WTC11 (cell line): ENCODE results near the gene SCN4B.

Experiments
- AFF4 ChIP-seq: sonication (generic); formaldehyde crosslinking; IDR thresholded peaks from 2 replicates; pipeline ENCODE4 v1.8.1; 2023; ENCODE audit warnings: mild to moderate bottlenecking, missing genetic modification reagents, borderline replicate concordance
- ATF3 ChIP-seq: sonication (generic); formaldehyde crosslinking; conservative IDR thresholded peaks from 2 replicates; pipeline ENCODE4 v1.8.1; 2022; ENCODE audit warnings: mild to moderate bottlenecking, missing genetic modification reagents
- CREM ChIP-seq: sonication (generic); formaldehyde crosslinking; IDR thresholded peaks from 2 replicates; pipeline ENCODE4 v1.8.1; 2022; ENCODE audit warnings: mild to moderate bottlenecking, missing genetic modification reagents, moderate library complexity
- CTCF ChIP-seq: fragments of 200-600 bp; IDR thresholded peaks from 2 replicates; pipeline ENCODE4 v1.8.0; 2022; ENCODE audit warnings: antibody characterized with exemption
- IRF1 ChIP-seq: sonication (generic); formaldehyde crosslinking; IDR thresholded peaks from 2 replicates; pipeline ENCODE4 v1.8.0; 2023; ENCODE audit warnings: missing genetic modification reagents
- NR1H2 ChIP-seq: sonication (generic); formaldehyde crosslinking; IDR thresholded peaks from 2 replicates; pipeline ENCODE4 v1.9.0; 2021; ENCODE audit warnings: mild to moderate bottlenecking, moderate library complexity, missing genetic modification reagents
- ZNF121 ChIP-seq: sonication (generic); formaldehyde crosslinking; IDR thresholded peaks from 2 replicates; pipeline ENCODE4 v1.8.0; 2023; ENCODE audit warnings: missing genetic modification reagents
- ZNF423 ChIP-seq: fragments of 250-450 bp; sonication (Bioruptor Pico); IDR thresholded peaks from 2 replicates; pipeline ENCODE4 v2.1.2; 2022; ENCODE audit warnings: mild to moderate bottlenecking, moderate library complexity

GRCh38 chr11:118138839-118139420 lies 13.7 kb downstream of the SCN4B start:
- TF ChIP-seq ATF3 (no peak), CTCF (no peak), IRF1 (no peak), AFF4 (no peak), NR1H2 (CRISPR knock-in tag) (no peak), ZNF121 (CRISPR knock-in tag) (no peak), ZNF423 (no peak), CREM (no peak)
